Cardiac septum (tissue), 1 donor: Measurements from ENCODE around the gene GNB4. TPM values are rescaled to one million over a fixed set of nuclear protein-coding genes. Genes with fewer than 3 reads are reported as not detected.

Source experiments
- DNase-seq: peaks from one replicate; pipeline ENCODE4 v3.0.0-alpha.2; 2020; ENCODE audit warnings: low spot score
- intact Hi-C: fragments of 100-400 bp; cut with DNase I; formaldehyde crosslinking; loops from one replicate; pipeline ENCODE4 v1.14.0; 2022
- total RNA-seq: library from RNA; stranded (reverse); fragmentation: NEBNext Ultra II Directional; extraction: Animal tissue kit (Norgen Biotek cat#: 25700); gene quantifications from one replicate; pipeline ENCODE4 v1.2.1, GENCODE V29; 2021
- donor health status: DM: no; HTN: no; CAD: no.

GNB4 gene
- total RNA-seq, 1 donor from 2014 or later: 14.7 TPM

DNA sequence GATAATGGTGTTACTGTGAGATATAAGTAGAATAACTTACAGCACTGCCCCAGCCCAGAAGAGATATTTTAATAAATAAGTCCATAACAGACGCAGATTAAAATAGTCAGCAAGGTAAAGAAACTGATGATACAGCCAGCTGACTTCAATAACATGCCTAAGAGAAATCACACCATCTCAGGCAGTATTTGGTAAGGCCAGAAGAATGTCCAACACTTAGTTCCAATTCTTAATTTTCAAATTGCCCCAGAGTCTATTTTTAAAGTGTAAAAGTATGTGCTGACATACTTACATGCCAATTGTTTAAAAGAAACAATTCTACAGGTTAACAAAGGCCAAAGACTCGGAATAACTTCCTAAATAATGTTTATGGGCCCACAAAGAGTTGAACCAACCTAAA is 1.6 kb downstream of the GNB4 start:
- DNase-seq: no peak
- intact Hi-C loops: loop anchor here (2.0 to 10.0 kb wide), 2 partner anchors 77 to 105 kb away; no protein-coding TSS in a partner anchor

DNA sequence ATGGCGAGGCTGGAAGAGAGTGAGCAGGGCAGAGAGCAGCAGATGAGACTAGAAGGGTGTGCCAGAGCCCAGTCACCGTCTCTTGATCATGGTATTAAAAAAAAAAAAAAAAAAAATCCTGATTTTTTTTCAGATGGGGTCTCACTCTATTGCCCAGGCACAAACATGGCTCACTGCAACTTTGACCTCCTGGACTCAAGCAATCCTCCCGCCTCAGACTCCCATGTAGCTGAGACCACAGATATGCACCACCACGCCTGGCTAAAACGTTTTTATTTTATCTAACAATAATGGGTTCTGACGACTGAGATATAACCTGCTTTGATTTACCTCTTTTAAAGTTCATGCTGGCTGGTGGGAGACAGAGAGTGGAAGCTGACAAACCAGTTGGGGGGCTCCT is 4.0 kb downstream of the GNB4 start:
- no peak for DNase-seq
- intact Hi-C loops: no loop called here

DNA sequence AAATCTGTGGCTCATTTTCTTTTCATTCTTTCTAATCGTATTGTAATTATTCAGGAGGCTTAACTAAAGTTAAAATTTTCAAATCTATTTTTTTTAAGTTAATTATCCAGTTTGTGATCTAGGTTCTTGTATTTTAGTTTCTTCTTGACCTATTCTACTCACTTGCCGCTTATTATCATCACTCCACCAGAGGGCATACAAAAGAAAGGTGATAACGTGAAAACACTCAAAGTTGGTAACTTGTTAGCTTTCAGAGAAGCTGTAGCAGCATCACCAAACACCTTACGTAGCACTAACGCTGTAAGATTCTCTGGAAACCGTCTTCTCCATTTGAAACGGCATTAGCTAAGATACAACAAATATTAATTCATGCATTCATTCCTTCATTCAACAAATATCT is 4.8 kb downstream of the GNB4 start:
- intact Hi-C loops: no loop called here
- DNase-seq: no peak

DNA sequence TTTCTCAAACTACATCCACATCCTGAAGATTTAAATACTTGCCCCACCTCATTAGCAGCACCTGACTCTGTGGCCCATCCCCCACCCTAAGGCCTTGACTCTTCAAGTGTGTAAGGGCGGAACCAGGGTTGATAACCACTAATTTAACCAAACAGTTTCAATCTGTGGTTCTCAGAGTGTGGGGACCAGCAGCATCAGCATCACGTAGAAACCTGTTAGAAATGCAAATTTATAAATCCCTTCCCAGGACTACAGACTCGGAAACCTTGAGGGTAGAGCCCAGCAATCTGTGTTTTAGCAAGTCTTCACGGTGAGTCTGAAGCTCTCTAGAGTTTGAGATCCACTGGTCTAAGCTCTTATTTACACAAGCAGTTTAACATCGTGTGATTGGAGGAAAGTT is 12.4 kb downstream of the GNB4 start:
- intact Hi-C loops: no loop called here
- DNase-seq: no peak

DNA sequence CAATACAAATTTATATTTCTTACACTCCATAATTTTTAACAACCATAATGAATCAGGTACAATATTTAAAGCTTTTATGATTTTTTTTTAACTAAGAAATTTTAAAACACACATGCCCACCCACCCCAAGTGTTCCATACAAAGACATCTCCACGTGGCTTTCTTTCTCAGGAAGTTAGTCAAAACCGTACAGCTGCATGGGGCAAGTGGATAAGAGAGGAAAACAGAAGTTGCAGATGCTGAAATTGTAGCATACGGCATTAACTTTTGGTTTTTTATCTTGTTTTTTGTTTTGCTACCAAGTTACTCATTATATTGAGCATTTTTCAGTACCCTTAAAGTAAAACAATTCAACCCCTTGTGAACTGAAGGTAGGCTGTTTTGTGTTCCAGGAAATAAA is 14.8 kb downstream of the GNB4 start:
- DNase-seq: no peak
- intact Hi-C loops: no loop called here

DNA sequence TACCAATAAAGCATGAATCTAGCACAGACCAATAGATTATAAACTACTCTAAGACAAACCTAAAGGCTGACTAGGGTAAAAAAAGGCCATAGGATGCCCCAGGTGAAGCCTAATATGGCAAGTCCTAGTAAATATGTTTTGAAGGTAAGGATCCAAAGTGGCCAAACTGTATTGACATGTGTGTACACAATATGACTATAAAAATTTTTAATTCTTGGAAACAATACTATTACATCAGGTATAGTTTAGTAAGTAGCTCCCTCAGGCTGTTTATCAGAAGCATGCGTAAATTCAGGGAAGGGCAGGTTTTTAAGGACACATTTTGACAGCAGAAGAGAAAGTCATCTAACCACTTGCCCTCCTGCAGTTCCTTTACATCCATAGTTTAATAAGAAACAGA is 18.8 kb downstream of the GNB4 start:
- DNase-seq: no peak
- intact Hi-C loops: no loop called here

DNA sequence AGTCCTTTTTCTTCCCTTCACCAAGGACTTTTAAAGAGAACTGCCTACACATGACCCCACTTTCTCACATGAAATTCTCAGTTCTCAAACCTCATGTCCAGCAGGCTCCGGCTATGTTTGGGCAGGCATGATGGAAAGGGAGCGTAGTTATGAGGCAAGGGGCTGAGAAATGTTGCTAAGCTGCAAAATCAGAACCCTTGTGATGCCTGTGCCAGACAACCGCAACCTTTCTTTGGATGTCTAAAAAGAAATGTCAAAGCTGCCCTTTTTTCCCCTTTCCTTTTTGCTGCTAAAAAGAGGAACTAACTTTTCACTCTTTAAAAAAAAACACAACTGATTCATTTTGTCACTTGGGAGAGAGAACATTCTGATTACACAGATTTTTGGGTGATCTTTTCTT is 19.2 kb downstream of the GNB4 start:
- no peak for DNase-seq
- intact Hi-C loops: no loop called here

DNA sequence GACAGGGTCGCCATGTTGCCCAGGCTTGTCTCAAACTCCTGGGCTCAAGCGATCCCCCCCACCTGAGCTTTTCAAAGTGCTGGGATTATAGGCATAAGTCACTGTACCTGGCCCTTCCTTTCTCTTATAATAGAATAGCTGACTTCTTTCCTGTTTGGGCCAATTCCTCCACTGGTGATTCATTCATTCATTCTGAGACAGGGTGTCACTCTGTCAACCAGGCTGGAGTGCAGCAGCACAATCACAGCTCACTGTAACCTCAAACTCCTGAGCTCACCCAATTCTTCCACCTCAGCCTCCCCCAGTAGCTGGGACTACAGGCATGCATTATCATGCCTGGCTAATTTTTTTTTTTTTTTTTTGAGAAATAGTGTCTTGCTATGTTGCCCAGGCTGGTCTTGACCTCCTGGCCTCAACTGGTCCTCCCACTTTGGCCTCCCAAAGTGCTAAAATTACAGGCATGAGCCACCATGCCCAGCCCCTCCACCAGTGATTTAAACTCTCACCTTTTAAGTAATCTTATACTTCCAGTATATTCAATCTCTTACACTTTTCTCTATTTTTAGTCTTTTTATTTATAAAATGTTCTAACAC is 20.9 kb downstream of the GNB4 start:
- intact Hi-C loops: no loop called here
- DNase-seq: no peak

DNA sequence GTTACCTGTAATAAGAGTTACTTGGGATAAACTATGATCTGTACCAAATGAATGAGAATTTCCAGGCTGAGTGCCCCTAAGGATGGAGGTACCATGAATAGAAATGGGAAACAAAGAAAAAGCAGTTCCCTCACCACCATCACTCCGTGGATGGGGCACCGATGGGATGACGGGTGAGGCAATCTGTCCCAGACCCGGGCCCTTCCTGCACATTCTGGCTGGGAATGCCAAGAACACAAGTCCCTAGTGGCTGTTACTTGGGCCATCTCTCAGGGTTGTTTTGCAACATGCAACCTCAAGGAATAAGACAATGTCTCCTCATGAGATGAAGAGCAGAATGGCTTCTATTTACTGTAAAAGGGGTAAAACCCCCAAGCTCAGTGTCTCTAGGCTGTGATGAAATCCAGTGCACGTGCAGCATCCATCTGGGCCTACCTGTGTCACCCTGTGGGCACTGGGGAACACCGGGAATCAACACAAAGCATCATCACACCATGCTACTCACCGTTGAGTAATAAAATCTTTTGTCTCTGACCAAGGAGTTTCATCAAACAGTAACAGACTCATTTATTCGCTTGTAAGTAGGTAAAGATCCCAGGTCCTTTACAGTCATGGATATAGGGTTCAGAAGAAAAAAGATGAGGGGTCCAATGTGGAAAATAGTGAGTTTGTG is 22.3 kb downstream of the GNB4 start:
- intact Hi-C loops: no loop called here
- DNase-seq: no peak

DNA sequence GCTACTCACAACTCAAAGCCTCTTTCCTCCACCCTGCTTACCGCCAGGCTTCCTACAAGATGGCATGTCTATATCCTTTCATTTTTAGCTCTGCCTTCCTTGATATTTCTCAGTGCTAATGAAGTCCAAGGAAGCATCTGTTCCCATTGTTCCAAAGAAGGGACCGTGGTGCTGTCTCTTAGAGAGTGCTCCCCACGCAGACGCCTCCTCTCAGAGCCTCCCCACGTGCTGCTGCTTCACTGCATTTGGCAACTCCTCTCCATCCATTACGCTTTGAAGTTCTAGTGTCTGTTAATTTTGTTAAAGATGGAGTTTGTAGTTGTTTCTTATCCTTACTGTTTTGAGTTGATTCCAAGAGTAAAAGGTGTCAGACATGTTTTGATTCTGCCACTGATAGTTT is 26.2 kb downstream of the GNB4 start:
- intact Hi-C loops: no loop called here
- no peak for DNase-seq

DNA sequence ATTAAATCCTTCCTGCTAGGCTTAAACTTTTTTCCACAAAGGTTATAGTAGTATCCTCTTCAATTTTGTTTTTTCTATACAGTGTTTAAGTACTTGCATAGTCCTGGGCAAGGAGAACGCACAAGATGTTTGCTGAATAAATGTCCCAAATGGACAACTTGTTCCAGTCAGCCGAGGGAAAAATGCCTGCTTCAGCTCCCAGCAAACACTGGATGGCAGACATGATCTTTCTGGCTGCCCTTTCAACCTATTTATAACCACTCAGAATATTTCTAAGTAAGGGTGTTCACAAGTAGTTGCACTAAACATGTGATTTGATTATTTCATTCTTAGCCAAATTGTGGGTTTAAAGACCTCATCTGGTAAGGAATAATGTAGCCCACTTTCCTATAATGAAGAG is 29.8 kb downstream of the GNB4 start:
- intact Hi-C loops: loop anchor here (2.0 kb wide), 1 partner anchor 137 kb away; no protein-coding TSS in a partner anchor
- DNase-seq: no peak

DNA sequence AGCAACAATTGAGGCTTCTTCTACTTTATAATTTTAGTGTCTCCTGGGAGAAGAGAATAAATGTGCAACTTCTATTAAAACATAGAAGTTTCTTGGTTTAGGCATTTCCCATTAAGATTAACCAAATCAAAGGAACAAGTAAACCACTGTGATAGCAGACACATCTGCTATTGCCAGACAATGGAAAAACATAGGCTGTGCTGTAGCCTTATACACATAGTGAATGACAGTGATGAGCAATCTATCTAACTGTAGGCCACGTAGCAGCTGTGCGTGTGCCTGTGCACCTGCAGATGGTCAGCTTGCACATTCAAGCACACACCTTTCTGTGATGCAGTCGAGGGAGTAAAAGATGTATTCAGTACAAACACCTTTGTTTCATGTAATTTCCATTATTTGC is 32.7 kb downstream of the GNB4 start:
- DNase-seq: no peak
- intact Hi-C loops: no loop called here

DNA sequence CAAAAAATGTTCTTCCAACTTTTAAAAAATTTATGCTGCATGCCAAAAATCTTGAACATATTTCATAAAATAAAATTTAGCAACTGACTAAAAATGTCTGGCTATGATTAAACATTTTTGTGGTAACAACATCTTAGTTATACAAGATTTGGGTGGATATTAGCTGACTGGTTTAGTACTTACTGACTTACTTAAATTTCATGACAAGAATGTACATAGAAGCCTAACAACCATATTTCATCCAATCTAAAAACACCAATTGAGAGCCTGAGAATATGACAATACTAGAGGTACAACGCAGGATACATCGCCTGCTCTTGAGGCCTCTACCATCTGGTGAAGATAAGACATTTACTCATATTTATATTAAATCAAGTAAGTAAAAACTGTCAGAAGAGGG is 34.6 kb downstream of the GNB4 start:
- intact Hi-C loops: no loop called here
- DNase-seq: no peak

DNA sequence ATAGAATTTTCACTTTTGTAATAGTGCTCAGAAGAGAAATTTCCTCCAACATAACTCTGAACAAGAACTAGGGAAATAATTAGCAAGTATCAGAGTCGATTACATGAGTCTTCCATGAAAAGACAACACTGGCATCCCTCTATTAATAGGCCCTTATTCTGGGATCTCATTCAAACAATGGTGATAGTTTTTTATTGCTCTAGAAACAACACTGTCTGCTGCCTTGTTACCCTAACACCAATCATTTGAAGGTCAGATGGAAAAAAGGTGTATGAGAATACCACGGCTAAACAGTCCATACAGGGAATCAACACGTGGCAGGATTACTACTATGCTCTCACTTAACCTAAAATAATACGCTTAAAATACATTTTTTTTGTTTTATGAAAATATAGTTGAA is 35.9 kb downstream of the GNB4 start:
- no peak for DNase-seq
- intact Hi-C loops: no loop called here

DNA sequence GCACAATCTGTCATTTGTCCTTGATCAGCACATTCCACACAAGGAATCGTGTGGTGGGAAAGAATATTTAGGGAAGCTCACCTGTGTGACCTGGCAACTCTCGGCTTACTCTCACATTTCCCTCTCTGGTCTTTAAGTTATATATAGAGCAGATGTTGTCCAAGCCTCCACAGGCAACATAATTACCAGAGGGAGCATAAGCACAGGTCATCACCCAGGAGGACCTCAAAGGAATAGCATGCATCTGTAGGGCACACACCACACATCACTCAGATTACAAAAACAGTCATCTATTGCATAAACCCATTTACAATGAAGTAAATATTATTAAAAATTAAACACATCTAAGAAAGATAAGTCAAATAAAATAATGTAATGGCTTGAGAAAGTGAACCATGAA is 36.5 kb downstream of the GNB4 start:
- DNase-seq: no peak
- intact Hi-C loops: no loop called here

DNA sequence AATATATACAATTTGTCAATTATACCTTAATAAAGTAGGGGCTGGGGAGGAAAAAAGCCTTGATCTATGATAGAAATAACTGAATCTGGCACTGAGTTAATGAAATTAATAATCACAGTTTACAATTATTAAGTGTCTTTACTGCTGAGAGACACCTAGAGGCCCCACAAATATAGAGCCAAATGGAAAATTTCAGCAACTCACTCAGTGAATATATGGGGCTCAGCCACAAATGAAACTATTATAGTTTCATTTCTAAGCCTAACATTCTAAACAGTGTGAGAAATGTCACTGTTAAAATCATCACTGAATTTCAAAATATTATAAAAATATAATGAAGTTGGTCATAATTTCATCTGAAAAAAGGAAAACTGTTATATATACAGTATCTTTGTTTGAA is 40.3 kb downstream of the GNB4 start:
- no peak for DNase-seq
- intact Hi-C loops: no loop called here

DNA sequence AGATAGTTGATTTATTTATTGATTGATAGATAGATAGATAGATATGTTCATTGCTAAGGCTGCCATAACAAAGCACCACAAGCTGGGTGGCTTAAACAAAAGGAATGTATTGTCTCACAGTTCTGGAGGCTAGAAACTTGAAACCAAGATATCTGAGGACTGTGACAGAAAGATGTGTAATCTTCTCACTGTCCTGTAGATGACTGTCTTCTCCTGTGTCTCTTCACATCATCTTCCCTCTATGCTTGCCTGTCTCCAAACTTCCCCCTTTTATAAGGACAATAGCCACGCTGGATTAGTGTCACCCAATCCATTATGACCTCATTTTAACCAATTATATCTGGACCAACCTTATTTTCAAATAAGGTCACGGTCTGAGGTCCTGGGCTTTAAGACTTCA is 40.9 kb downstream of the GNB4 start:
- intact Hi-C loops: no loop called here
- DNase-seq: no peak

DNA sequence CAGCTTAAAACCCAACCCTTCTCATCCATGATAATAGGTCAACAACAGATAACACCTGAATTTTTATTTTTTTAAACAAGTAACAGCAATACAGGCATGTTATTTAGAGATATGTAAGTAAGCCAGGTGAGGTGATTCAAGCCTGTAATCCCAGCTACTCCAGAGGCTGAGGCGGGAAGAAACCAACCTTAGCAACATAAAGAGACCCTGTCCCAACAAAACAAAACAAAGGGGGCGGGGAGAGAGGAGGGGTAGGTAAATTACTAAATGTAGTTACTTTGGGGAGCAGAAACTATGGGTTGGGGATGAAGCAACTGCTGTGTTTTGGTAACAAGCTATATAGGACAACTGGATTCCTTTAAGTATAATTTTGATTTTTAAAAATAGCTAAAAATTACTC is 47.0 kb downstream of the GNB4 start:
- intact Hi-C loops: no loop called here
- DNase-seq: no peak

DNA sequence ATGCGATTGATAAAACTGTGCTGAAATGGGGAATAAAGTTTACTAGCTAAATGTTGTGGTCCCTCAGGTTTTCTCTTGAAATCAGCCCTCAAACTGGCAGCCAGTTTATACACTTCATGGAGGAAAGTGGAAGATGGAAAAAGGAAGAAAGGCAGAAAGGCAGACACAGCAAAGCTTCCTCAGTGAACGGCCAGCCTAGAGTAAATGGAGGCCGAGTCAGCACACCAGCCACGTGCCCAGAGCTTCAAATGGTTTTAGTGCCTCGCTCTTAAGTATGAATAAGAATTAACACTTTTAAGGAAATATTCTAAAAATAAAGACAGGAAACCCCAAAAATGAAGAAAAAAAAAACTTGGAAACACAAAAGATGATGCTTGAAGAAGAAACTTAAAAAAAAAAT is 48.3 kb downstream of the GNB4 start:
- intact Hi-C loops: no loop called here
- DNase-seq: no peak

DNA sequence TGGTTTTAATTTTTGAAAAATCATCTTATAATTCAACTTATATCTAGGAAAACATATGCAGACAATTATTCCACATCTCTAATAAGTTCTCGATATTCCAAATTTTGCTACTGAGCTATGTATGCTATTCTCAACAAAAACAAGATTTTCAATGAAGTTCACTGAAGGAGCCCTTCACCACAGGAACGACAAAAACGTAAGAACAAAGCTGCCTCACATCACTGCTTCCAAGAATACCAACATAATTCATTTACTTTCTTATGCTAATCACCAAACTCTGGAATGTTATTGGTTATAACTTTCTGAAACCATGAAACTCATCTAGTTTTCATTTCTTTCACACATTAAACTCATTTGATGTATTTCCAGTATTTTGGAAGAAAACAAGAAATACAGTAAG is 49.7 kb downstream of the GNB4 start:
- intact Hi-C loops: no loop called here
- DNase-seq: no peak

DNA sequence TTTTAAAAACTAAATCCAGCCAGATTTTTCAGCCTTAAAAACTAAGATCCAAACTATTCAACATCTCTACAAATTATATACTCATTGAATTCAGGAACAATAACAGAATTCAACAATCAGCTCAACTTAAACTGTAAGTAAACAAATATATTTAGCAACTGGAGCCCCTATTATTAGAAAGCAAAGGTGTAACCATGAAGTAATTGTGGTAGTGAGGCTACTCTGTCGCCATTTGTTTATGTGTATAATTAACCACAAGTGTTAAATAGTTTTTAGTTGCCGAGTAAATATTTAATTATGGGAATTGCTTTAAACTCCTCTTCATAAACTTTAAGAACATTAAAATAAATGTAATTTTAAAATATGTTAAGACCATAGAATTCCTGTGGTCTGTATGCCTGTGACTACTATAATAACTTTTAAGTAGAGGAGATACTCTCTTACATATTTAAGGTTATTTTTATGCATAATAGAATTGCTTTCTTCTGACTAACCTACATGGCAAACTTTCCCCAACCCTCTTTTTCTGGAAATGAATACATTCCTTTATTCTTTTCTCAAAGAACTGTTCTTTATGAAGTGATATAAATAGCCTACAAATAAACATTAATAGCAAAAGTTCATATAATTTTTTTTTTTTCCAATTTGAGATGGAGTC is 52.6 kb downstream of the GNB4 start:
- intact Hi-C loops: no loop called here
- DNase-seq: no peak
